ENCODE results near the gene RAI1. TPM values are rescaled to one million over a fixed set of nuclear protein-coding genes. Genes with fewer than 3 reads are reported as not detected.
A peak's percentile ranks its signal among the peaks of the same experiment; 100 is the strongest.

Gene RAI1
- total RNA-seq, 1 donor from 2014 or later: 39.1 TPM

DNA sequence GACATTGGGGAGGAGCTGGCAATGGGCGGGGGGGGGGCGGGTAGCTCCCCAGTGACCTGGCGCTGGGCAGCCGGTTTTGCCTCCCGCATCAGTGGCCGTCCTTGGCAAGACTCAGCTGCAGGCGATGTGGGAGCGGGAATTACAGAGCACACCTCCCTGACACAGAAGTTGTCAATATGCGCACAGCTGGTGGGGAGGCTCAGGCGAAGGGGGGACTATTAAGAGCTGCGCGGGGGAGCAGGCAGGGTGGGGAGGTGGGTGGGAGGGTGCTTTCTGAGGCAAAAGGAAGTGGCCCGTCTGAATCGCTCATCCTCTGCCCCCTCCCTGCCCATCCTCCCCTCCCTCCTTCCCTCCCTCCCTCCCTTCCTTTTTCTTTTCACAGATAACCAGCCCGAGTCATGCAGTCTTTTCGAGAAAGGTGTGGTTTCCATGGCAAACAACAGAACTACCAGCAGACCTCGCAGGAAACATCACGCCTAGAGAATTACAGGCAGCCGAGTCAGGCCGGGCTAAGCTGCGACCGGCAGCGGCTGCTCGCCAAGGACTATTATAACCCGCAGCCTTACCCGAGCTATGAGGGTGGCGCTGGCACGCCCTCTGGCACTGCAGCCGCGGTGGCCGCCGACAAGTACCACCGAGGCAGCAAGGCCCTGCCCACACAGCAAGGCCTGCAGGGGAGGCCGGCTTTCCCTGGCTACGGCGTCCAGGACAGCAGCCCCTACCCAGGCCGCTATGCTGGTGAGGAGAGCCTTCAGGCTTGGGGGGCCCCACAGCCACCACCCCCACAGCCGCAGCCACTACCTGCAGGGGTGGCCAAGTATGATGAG, 111.5 kb downstream of the RAI1 start:
- DNase-seq (ENCODE audit: low read depth) (peak; percentile 83), FAIRE-seq (no peak)
- H3K27ac ChIP-seq (ENCODE audit: low read depth, low read length): peak overlapping the region; percentile 19
- TF ChIP-seq, protein P1, sequence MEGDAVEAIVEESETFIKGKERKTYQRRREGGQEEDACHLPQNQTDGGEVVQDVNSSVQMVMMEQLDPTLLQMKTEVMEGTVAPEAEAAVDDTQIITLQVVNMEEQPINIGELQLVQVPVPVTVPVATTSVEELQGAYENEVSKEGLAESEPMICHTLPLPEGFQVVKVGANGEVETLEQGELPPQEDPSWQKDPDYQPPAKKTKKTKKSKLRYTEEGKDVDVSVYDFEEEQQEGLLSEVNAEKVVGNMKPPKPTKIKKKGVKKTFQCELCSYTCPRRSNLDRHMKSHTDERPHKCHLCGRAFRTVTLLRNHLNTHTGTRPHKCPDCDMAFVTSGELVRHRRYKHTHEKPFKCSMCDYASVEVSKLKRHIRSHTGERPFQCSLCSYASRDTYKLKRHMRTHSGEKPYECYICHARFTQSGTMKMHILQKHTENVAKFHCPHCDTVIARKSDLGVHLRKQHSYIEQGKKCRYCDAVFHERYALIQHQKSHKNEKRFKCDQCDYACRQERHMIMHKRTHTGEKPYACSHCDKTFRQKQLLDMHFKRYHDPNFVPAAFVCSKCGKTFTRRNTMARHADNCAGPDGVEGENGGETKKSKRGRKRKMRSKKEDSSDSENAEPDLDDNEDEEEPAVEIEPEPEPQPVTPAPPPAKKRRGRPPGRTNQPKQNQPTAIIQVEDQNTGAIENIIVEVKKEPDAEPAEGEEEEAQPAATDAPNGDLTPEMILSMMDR (IDR thresholded peaks at IDR 0.05; ENCODE audit: insufficient read depth, low read depth, low read length): no peak
- no peak for TF ChIP-seq EZH2 (IDR thresholded peaks at IDR 0.05; ENCODE audit: insufficient read depth, low read length)
- H3K4me2 ChIP-seq (ENCODE audit: low read length): peak overlapping the region; percentile 57
- no peaks in the 10 kb centered on the region for H3K36me3 ChIP-seq (ENCODE audit: insufficient read depth, low read length)
- no peak overlapping the region for H3K9ac ChIP-seq (ENCODE audit: low read length)
- no peak overlapping the region for H2AFZ ChIP-seq (ENCODE audit: low read depth, low read length)
- H3K27me3 ChIP-seq (ENCODE audit: insufficient read depth, low read length): no peaks in the 10 kb centered on the region
- peaks cover 15% of the 10 kb centered on the region for H3K4me1 Mint-ChIP-seq (ENCODE audit: low read depth, unreplicated experiment)
- H3K27ac Mint-ChIP-seq (ENCODE audit: unreplicated experiment): no peak overlapping the region
- H3K79me2 ChIP-seq (ENCODE audit: insufficient read depth, low read length): peaks cover 33% of the 10 kb centered on the region
- H4K20me1 ChIP-seq (ENCODE audit: insufficient read depth, low read length): peaks cover 91% of the 10 kb centered on the region
- H3K9me3 ChIP-seq (ENCODE audit: insufficient read depth, low read depth, low read length): no peaks in the 10 kb centered on the region
- H3K36me3 Mint-ChIP-seq (ENCODE audit: low read depth, unreplicated experiment): peaks cover 10% of the 10 kb centered on the region
- H3K27me3 Mint-ChIP-seq (ENCODE audit: low read depth, unreplicated experiment): no peaks in the 10 kb centered on the region
- H3K4me3 Mint-ChIP-seq (ENCODE audit: unreplicated experiment): no peak overlapping the region
- no peaks in the 10 kb centered on the region for H3K9me3 Mint-ChIP-seq (ENCODE audit: unreplicated experiment)
- H3K4me1 ChIP-seq (ENCODE audit: insufficient read depth, low read length): peaks cover 14% of the 10 kb centered on the region
- H3K4me3 ChIP-seq (ENCODE audit: insufficient read depth, low read depth, low read length): no peak overlapping the region

DNA sequence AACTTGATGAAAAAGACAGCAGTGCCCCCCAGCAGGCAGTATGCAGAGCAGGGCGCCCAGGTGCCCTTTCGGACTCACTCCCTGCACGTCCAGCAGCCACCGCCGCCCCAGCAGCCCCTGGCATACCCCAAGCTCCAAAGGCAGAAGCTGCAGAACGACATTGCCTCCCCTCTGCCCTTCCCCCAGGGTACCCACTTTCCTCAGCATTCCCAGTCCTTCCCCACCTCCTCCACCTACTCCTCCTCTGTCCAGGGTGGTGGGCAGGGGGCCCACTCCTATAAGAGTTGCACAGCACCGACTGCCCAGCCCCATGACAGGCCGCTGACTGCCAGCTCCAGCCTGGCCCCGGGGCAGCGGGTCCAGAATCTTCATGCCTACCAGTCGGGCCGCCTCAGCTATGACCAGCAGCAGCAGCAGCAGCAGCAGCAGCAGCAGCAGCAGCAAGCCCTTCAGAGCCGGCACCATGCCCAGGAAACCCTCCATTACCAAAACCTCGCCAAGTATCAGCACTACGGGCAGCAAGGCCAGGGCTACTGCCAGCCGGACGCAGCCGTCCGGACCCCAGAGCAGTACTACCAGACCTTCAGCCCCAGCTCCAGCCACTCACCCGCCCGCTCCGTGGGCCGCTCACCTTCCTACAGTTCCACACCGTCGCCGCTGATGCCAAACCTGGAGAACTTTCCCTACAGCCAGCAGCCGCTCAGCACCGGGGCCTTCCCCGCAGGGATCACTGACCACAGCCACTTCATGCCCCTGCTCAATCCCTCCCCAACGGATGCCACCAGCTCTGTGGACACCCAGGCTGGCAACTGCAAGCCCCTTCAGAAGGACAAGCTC, 112.3 kb downstream of the RAI1 start:
- peaks cover 27% of the 10 kb centered on the region for H3K79me2 ChIP-seq (ENCODE audit: insufficient read depth, low read length)
- Mint-ChIP-seq H3K9me3 (ENCODE audit: unreplicated experiment) (no peaks in the 10 kb centered on the region), H3K27ac (ENCODE audit: unreplicated experiment) (peak overlapping the region; percentile 69), H3K27me3 (ENCODE audit: low read depth, unreplicated experiment) (no peaks in the 10 kb centered on the region), H3K36me3 (ENCODE audit: low read depth, unreplicated experiment) (peaks cover 11% of the 10 kb centered on the region), H3K4me3 (ENCODE audit: unreplicated experiment) (peak overlapping the region; percentile 74), H3K4me1 (ENCODE audit: low read depth, unreplicated experiment) (peaks cover 12% of the 10 kb centered on the region)
- no peak for DNase-seq (ENCODE audit: low read depth)
- no peak overlapping the region for H3K4me3 ChIP-seq (ENCODE audit: insufficient read depth, low read depth, low read length)
- H3K4me1 ChIP-seq (ENCODE audit: insufficient read depth, low read length): peaks cover 14% of the 10 kb centered on the region
- no peak overlapping the region for H2AFZ ChIP-seq (ENCODE audit: low read depth, low read length)
- H3K27ac ChIP-seq (ENCODE audit: low read depth, low read length): peak overlapping the region; percentile 19
- H3K27me3 ChIP-seq (ENCODE audit: insufficient read depth, low read length): no peaks in the 10 kb centered on the region
- H3K4me2 ChIP-seq (ENCODE audit: low read length): peak overlapping the region; percentile 57
- peaks cover 90% of the 10 kb centered on the region for H4K20me1 ChIP-seq (ENCODE audit: insufficient read depth, low read length)
- H3K36me3 ChIP-seq (ENCODE audit: insufficient read depth, low read length): no peaks in the 10 kb centered on the region
- no peak overlapping the region for H3K9ac ChIP-seq (ENCODE audit: low read length)
- H3K9me3 ChIP-seq (ENCODE audit: insufficient read depth, low read depth, low read length): no peaks in the 10 kb centered on the region
- FAIRE-seq: no peak
- TF ChIP-seq EZH2 (IDR thresholded peaks at IDR 0.05; ENCODE audit: insufficient read depth, low read length): no peak
- TF ChIP-seq, protein P1 (IDR thresholded peaks at IDR 0.05; ENCODE audit: insufficient read depth, low read depth, low read length): no peak
